Activated CD4-positive, alpha-beta T cell treated with anti-CD3 and anti-CD28 coated beads, Interleukin-2, amount 50 U/mL, for 4 hours (primary cell): ENCODE measurements around the gene ID1.
"Not testable (repeated sequence)": the region's sequence is repeated elsewhere in the genome, so short reads cannot be mapped to it uniquely, and the experiment has no call there.

Experiments used
- DNase-seq, 2 experiments: peaks; one replicate each; pipeline ENCODE4 v3.0.0-alpha.2; 2020

ID1 gene

GRCh38 chr20:31573555-31574321 lies 31.4 kb upstream of the ID1 start:
- DNase-seq: no peak

- DNase-seq: not testable (repeated sequence)
Observed at GRCh38 chr20:31574986-31575385, 30.1 kb upstream of the ID1 start.

GRCh38 chr20:31576751-31577150 lies 28.3 kb upstream of the ID1 start:
- no peak for DNase-seq

- DNase-seq: no peak
Observed at GRCh38 chr20:31577194-31577593, 27.9 kb upstream of the ID1 start.

DNA sequence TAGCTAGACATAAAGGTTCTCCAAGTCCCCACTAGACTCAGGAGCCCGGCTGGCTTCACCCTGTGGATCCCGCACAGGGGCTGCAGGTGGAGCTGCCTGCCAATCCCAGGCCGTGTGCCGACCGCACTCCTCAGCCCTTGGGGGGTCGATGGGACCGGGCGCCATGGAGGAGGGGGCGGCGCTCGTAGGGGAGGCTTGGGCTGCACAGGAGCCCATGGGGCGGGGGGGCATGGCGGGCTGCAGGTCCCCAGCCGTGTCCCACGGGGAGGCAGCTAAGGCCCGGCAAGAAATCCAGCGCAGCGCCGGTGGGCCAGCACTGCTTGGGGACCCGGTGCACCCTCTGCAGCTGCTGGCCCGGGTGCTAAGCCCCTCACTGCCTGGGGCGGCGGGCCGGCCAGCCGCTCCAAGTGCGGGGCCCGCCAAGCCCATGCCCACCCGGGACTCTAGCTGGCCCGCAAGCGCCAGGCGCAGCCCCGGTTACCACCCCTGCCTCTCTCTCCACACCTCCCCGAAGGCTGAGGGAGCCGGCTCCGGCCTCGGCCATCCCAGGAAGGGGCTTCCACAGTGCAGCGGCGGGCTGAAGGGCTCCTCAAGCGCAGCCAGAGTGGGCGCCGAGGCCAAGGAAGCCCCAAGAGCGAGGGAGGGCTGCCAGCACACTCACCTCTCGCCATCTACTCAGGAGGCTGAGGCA lies 26.5 kb upstream of the ID1 start:
- DNase-seq: no peak

GRCh38 chr20:31579245-31579644 lies 25.8 kb upstream of the ID1 start:
- no peak for DNase-seq

DNA sequence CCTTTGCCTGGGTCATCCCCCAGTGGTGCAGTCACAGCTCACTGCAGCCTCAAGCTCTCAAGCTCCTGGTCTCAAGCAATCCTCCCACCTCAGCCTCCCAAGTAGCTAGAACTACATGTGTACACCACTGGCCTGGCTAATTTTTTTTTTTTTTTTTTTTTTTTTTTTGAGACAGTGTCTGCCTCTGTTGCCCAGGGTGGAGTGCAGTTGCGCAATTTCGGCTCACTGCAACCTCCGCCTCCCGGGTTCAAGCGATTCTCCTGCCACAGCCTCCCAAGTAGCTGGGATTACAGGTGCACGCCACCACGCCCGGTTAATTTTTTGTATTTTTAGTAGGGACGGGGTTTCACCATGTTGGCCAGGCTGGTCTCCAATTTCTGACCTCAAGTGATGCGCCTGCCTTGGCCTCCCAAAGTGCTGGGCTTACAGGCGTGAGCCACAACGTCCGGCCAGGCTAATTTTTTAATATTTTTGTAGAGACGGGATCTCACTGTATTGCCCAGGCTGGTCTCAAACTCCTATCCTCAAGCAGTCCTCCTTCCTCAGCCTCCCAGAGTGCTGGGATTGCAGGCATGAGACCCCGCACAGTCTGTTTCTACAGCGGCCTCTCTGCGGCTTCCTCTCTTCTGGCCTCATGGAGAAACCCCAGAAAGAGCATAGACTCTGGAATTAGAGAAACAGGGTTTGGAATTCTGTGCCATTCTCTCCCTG lies 25.0 kb upstream of the ID1 start:
- DNase-seq: not testable (repeated sequence)

DNA sequence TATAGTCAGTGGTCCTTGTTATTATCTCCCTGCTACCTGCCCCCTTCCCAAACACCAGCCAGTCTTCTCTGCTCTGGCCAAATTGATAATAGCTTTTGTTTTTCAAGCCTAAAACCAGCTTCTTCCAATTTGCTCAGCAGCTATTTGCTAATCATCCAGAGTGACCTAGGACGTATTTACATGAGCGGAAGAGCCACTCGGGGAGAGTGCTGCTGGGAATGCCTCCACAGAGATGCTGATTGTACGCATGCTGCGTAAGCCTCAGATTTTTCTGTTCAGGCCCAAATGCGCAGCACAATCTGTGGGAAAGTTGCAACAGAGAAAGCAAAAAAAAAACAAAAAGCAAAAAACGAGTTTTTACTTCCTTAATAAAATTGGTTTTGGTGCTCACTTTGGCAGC lies 24.4 kb upstream of the ID1 start:
- no peak for DNase-seq

DNA sequence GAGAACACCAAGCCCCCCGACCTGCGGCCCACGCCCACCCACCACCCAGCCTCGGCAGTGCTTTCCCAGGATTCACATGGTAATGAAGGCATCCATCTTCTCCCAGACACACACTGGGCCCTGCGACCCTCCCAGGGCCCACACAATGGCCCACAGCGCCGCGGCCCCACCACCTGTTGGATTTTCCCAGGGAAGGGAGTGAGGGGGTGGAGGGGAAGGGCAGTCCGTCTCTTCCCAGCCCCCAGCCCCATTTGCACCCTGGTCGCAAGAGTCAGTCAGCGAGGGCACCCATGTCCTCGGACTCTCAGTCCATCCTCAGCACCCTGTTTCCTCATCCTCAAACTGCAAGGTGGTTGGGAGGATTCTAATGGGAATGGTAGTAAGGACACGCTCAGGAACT lies 23.7 kb upstream of the ID1 start:
- no peak for DNase-seq

GRCh38 chr20:31587545-31588389 lies 17.3 kb upstream of the ID1 start:
- DNase-seq: no peak

DNA sequence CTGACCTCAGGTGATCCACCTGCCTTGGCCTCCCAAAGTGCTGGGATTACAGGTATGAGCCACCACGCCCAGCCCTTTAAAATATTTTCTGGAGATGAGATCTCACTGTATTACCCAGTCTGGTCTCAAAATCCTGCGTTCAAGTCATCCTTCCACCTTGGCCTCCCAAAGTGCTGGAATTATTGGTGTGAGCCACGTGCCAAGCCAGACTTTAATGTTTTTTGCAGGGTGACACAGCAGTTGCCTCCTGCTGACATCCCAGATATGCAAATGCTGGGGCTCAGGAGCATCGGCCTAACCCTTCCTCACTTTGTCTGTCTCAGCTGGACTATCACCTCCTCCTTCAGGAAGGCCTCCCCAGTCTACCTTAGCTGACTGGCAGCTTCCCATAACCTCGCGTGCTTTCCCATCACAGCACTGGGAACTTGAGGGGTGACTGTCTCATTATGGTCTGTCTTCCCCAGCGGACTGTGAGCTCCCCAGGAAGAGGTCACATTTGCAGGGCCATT lies 14.3 kb upstream of the ID1 start:
- no peak for DNase-seq

- DNase-seq: no peak
Observed at GRCh38 chr20:31593221-31594001, 11.7 kb upstream of the ID1 start.

- DNase-seq: no peak
Observed at GRCh38 chr20:31594002-31594557, 11.0 kb upstream of the ID1 start.

DNA sequence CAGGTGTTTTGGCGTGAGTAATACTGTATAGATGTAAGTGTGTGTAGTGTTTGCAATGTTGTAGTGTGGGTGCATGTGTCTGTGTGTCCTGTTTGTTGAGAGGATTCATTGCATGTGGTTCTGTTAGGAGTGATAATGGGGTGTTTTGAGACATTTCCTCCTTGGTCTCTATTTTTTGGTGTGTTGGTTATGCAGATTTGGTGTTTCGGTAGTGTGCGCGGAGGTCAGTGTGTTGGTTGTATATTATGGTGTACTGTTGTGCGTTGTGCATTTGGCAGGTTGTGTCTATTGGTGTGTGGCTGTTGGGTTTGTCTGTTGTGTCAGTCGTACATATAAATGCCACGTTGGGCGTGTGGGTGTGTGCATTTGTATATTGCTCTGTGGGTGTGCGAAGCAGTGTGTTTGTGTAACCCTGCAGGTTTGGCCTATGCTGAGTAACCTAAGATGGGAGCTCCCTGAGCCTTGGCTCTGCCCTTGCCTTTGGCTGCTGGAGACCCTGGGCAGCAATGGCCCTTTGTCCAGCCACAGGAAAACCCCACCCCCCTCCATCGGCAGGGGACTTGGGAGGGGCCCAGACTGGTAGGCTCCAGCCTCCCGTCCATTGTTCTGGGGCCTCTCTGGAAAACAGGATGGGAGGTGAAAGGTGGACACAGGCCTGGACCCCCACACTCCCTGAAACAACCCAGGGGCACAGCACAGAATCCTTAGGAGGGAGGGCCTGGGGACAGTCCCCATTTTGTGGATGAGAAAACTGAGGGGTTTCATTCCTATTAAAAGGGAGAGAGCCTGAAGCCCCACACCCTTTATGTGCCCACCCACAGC lies 10.3 kb upstream of the ID1 start:
- DNase-seq: no peak

DNA sequence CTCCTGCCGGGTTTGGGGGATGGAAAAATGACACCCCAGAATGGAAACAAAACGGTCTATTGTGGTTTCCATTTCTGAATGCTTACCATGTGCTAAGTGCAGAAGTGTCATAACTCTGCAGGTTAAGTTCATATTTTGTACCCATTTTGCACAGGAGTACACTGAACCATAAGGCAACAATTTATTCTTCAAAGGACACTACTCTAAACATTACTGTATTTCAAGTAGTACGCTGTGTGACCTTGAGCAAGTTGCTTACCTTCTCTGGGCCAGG lies 9.8 kb upstream of the ID1 start:
- DNase-seq: no peak

GRCh38 chr20:31595654-31596411 lies 9.3 kb upstream of the ID1 start:
- DNase-seq: no peak

- not testable (repeated sequence) for DNase-seq
Observed at GRCh38 chr20:31596412-31596715, 8.7 kb upstream of the ID1 start.

- DNase-seq: no peak
Observed at GRCh38 chr20:31596831-31597480, 8.1 kb upstream of the ID1 start.

DNA sequence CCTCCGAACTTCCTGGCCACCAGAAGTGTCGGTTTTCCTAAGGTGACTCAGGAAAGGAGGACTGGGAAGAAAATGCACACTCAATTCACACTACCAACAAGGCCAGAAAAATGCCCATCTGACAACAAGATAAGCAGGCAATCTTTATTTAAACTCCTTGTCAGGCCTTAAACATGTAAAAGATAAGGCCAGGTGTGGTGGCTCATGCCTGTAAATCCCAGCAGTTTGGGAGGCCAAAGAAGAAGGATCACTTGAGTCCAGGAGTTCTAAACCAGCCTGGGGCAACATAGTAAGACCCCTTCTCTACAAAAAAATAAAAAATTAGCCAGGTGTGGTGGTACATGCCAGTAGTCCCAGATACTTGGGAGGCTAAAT lies 7.6 kb upstream of the ID1 start:
- DNase-seq: no peak

GRCh38 chr20:31602431-31602778 lies 2.7 kb upstream of the ID1 start:
- no peak for DNase-seq
